Dedifferentiated amniotic fluid mesenchymal stem cell (primary cell): Measurements from ENCODE around the gene ADGRB2.
"Not testable (repeated sequence)": the region's sequence is repeated elsewhere in the genome, so short reads cannot be mapped to it uniquely, and the experiment has no call there.

Experiments used
- DNase-seq: peaks from one replicate; pipeline ENCODE4 v3.0.0-alpha.2; 2016; ENCODE audit errors: extremely low spot score

The ADGRB2 gene

DNA sequence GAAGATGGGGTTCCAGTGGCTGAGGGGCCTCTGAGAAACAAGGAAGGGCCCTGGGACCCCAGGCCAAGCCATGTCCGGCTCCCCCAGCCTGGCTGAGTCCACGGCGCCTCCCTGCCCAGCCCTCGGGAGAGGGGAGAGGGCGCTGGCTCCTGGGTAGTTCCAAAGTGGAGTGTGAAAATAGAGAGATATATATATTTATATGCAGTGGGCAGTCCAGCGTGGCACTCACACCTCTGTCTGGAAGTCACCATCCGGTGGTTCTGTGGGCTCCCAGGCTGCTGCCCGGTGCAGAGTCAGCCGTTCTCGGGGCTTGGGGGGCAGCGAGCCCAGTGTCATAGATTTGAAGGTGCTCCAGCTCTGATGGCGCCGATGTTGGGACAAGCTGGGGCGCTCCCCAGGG lies 36.9 kb downstream of the ADGRB2 start:
- DNase-seq, result no peak

DNA sequence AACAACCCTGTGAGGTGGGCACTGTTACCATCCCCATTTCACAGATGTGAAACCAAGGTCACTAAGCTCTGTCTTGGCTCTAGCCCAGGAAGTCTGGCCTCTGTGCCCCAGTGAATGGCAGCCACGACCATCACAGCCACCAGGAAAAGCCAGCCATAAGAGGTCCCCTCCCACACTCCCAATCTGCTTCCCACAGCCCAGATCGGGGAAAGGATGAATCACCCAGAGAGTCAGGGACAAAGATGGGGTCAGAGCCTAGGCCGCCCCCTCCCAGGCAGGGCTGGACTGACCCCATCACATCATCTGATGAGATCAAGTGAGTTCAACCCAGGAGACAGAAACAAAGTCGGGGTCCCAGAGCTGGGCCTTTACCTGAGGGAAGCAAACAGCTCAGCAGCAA lies 37.4 kb downstream of the ADGRB2 start:
- no peak for DNase-seq

DNA sequence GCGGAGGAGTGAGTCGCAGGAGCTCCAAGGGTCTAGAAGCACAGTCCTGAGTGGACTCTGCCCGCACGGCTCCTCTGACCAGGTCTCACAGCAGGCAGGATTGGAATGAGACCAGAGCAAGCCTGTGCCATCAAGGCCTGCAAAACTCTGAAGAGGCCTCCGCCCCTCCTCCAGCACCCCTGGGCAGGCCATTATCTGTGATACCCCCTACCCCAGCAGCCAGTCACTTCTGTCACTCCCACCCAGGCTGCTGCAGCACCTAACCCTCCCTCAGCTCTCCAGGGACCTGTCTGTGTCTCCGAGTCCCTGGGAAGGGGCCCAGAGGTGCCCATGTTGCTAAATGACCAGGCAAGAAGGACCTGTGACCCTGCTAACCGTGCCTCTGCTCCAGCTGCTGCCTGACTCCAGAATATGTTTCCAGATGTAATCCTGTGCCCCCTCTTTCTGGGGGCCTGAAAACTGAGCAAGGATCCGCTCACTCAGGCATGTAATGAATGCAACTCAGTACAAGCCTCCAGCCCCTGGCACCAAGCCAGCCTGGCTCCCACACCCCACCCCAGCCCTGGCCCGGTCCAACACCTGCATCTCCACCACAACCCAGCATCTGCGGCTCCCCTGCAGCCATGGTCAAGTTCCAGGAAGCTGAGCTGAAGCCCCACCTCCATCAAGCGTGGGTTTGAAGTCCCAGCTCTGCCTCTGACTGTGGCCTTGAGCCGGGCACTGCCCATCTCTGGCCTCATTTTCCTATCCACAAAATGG lies 38.2 kb downstream of the ADGRB2 start:
- DNase-seq, result no peak

DNA sequence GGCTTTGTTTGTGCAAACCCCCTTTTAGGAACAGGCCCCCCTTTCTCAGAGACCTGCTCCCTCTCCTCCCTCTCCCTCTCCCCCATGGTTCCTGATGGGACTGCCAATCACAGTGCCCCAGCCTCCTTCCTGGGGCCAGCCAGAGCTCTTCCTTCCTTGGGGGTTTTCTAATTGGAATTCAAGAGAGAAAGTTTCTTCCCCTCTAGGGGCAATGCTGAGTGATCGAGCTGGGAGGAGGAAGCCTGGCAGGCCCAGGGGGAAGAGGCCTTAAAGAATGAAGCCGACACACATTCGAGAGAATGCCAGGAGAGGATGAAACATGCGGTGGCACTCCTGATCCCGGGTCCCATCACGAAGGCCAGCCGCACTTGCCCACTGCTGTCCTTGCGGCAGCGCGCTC lies 39.0 kb downstream of the ADGRB2 start:
- no peak for DNase-seq

DNA sequence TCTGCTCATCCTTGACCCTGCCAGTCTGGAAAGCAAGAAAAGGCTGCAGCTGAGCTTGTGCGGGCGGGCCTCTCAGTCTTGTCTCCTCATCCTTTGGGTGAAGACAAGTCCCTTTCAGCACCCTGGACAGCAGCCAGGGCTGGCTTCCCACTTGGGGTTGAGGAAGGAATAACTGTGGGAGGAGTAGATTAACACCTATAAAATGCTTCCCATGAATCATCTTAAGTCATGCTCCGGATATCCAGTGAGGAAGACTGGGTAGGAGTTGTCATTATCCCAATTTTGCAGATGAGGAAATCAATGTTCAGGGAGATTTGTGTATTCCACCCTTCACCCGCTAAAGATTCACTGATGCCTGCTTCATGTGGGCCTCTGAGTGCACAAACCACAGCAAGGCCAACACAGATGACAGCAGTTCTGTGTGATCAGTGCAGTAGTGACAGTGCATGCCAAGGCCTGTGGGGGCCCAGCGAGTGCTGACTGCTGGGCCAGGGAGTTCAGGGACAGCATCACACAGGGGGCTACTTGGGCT lies 40.2 kb downstream of the ADGRB2 start:
- peak; percentile 35 for DNase-seq

DNA sequence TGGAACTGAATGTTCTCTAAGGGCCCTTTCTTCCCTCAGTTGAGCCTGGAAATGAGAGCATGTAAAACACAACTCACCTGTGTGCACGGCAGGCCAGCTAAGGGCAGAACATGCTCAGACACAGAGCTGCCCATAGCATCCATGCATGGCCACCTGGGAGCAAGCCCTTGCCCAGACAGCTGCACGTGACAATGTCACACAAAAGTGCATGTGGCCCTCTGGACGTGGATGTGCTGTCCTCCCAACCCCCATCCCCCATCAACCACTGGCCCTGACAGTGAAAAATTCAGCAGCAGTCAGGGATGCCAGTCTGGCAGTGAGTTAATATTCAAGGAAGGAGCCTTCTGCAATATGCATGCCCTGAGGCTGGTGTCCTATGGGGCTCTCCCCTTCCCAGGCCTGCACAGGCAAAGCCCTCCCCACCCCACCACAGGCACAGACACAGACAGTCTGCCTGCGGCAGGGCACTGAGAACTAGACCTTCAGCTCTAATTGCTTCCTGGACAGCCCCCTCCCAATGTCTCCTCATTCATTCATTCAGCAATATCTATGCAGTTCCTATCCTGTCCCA lies 45.7 kb downstream of the ADGRB2 start:
- DNase-seq, result no peak

DNA sequence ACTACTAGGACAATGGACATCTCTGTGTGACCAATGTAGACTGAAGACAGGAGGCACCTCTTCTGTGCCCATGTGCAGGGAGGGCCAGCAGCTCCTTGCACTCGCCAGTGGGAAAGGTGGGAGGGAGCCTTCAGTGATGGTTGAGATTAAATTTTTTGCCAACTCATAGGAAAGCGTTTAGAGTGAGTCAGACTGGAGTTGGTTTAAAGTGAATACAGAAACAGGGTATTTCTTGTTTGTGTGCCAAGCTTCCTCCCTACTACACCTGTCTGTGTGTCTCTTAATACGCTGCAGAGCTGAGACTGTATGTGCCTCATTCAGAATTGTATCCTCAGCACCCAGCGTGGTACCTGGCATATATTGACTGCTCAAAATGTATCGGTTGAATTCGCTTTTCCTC lies 46.8 kb downstream of the ADGRB2 start:
- DNase-seq, result no peak

DNA sequence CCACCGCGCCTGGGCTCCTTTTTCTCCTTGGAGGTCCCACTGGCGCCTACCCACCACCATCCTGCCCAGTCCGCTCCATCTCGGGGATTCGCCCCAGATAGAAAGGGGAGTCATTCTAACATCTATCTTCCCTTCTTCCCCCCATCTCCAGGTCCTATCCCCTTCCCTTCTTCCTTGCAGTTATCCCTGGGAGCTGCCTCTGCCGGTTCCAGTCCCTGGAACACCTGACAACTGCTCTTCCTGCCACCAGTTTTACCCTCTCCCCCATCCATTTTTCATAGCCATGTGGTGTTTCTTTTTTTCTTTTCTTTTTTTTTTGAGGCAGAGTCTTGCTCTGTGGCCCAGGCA lies 48.3 kb downstream of the ADGRB2 start:
- no peak for DNase-seq

DNA sequence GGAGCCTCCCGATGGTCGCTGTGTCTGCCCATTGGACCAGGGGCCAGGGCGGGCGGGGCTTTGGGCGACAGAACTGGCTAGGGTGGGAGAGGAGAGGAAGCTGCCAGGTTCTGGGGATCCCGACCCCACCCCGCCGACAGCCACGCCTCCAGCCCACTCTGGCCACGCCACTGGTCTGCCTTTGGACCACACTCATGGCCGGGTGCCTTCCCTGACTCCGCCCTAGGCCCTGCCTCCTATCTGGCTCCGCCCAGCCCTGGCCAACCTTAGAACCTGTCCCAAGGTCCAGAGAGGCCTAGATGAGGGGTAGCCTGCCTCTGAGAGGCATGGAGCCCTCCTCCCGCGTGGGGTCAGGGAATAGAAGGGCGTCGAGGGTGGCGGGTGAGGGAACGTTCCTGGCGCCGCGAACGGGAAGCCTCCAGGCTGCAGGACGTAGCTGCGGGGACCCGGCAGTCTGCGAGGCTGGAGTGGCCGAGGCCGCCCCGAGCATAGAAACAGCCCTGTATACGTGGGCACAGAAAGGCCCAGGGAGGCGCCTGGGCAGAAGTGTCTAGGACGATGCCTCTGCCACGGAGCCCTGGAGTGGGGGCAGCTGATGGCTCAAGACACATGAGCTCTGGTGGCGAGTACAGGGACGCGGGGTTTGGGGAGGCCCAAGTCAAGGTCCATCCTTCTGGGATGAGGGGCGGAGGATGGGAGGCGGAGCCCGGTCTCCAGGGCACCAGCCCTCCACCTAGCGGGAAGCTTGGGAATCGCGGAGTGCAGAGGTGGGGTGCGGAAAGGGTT lies 48.9 kb downstream of the ADGRB2 start:
- peak; percentile 78 for DNase-seq

DNA sequence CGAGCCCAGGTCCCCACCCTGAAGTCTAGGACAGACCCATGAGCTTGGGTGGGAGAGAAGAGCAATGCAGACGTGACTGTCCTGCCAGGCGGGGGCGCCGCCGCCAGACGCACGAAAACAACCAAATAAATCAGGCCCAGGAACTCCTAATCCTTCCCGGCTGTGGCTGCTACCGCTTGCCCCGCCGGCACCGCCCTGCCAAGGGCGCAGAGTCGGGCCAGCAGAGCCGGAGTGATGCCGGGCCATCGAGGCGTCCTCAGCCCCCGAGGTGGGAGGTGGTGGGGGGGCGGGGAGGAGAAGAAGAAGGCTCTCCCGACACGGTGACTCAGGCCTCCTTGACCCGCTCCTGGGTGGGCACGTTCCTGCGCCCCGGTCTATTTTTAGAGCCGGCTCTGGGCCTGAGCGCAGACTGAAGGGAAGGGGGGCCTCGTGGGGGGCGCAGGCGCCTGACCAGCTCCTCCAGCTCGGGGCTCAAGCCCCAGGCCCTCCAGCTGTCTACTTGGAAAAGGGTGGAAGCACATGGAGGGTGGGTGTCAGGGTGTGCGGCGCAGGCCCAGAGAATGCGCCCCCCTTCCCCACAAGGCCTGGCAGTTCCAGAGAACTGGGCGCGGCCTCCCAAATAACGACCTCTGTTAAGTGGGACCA lies 49.6 kb downstream of the ADGRB2 start:
- DNase-seq, result peak; percentile 55

DNA sequence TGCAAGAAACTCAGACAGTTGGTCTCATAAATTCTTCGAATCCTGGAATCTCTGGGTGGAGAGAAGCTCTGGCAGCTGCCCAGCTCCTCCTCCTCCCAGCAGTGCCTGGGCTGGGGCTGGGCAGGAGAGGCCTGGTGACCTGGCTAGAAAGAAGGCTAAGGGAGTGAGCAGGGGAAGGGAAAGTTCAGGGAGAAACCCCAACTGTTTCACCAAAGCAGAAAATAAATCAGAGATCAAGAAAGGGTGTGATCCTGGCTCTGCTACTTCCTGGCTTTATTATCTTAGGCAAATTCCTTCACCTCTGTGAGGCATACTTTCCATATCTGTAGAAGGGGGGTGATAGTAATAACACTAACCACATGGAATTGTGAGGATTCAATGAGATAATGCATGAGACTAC lies 51.5 kb downstream of the ADGRB2 start:
- DNase-seq, result peak; percentile 59

DNA sequence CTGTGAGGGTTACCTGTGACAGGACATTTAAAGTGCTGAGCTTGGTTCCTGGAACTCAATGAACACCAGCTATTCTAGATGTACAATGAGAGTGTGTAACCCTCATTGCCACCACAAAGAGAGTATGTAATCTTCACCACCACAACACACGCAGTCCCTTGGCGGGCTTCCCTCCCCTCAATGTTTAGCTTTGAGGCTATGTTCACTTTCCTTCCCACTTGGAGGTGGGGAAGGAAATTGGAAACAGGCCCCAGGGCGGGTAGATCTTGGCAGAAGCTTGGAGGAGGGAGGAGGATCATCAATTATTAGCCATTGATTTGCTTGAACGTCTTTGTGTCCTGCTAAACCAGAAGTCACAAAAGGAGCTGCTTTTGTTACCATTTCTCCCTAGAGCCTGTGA lies 52.1 kb downstream of the ADGRB2 start:
- no peak for DNase-seq

DNA sequence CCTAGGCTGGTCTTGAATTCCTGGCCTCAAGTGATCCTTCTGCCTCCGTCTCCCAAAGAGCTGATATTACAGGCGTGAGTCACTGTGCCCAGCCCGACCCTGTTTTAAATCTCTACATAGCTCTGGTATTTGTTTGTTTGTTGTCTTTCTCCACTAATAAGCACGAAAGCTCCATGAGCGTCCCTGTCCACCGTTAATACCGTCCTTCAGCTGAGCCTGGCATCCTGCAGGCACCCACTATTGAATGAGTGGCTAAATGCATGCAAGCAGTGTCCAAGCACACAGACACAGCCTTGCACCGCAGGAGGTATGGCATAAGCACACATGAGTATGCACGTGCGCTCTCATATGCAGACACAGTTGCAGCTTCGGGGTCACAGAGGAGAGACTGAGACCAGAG lies 55.8 kb downstream of the ADGRB2 start:
- no peak for DNase-seq

DNA sequence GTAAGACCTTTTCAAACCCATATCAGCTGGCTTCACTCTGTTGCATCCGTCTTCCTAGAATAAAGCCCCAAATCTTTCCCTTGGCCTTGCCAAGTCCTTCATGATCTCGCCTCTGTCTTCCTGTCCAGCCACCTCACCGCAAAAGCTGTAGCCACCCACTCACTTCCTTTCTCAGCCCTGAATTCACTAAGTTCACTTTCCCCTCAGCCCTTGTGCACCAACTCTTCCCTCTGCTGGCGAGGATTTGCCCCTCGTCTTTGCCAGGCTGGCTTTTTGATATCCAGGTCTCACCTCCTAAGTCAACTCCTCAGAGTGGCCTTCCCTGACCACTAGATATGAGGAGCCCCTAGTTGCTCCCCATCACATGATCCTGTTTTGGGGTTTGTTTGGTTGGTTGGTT lies 56.4 kb downstream of the ADGRB2 start:
- DNase-seq, result peak; percentile 30

DNA sequence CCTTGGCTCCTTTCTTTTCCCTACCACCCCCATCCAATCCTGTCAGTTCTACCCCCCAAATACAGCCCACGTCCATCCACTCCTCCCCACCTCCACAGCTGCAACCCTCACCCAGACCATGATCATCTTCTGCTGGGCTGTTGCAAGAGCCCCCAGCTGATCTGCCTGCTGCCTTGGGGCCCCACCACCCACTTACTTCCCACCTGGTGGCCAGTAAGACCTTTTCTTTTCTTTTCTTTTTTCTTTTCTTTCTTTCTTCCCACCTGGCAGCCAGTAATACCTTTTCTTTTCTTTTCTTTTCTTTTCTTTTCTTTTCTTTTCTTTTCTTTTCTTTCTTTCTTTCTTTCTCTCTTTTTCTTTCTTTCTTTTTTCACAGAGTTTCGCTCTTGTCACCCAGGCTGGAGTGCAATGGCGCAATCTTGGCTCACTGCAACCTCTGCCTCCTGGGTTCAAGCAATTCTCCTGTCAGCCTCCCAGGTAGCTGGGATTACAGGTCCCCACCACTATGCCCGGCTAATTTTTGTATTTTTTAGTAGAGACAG lies 57.0 kb downstream of the ADGRB2 start:
- DNase-seq, result not testable (repeated sequence)

DNA sequence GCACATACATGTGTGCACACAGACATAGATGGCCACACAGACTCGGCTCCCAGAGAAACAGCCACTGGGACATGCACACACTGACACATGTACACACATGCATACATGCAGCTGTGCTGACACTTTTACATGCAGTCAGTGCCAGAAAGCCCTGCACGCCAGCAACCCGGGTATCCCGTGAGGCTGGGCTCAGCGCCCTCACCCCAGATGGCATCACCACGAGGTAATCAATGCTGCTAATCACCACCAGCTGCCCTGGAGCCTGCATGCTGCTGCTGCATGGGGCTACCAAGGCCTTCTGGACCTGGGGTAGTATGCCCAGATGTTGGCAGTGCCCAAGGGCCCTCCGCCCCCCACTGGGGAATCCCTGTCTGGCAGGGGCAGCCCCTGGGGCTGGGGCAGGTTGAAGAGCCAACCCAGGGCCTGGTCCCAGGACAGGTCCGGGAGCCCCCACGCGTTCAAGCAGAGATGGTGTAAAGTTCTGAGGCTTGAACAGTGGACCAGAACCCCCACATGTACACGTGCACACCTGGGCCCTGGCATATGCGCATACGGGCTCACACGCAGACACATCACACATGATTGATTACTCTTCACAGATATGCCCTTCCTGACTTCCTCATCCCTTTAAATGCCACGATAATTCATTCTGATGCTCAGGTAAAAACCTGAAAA lies 57.6 kb downstream of the ADGRB2 start:
- no peak for DNase-seq

DNA sequence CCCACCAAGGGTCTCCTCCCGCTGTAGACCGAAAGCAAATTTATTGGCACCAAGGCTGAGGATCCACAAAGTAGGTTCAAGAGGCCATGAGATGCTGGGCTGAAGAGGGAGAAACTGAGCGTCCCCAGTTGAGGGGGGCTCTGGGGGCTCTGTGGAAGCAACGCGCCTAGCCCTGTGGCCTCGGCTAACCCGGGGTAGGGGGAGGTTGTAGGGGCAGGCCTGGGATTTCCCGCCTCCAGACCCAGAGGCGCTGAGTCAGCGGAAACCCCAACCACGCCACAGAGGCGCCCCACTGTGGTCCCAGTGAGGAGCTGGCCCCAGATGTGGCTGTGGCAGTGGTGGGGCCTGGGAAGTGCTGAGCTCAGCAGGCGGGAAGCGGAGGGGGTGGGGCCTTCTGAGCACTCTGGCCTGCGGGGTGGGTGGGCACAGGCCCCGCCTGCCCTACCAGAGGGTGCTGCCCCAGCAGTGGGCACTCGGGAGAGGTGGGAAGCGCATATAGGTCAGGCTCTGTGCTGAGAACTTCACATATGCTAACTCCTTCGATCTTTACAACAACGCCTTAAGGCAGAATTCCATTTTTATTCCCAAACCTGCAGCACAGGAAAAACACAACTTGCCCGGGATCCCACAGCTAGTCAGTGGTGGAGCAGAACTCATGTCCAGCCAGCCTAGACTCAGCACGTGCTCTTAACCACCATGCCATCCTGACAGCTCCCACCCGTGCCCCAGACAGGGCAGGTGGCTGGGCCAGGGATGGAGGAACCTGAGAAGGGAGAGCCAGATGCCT lies 58.9 kb downstream of the ADGRB2 start:
- no peak for DNase-seq

DNA sequence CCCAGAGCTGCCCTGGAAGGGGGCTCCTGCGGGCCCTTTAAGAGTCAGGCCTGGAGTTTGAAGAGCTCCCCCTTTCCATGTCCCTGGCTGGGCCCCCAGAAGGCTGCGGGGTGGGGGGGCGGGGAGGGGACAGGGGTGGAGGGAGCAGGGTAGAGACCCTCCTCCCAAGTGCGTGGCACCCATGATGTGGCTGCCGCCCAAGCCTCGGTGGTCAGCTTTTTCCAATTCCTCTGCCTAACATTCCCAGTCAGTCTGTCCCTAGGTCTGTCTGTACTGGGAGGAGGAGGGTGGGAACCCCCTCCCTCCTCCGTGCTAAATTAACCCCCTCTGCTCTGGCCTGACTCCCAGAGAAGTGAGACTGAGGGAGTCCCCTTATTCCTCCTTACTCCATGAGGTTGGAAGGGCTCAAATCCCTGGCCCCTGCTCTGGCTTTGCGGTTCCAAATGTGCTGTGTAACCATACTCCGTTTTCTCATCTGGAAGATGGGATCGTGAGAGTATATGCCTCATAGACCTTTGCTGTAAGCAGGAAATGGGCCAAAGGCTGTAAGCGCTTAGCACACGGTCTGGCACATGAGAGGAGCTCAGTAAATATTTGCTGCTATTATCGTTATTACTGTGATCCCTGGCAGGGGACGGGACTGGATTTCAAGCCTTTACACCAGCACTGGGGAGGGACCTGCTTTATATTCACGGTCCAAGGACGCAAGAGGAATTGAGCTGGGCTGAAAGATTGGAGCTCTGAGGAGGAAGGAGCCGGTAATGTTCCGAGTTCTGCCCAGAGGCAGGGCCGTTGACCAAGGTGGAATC lies 59.7 kb downstream of the ADGRB2 start:
- DNase-seq, result peak; percentile 53

DNA sequence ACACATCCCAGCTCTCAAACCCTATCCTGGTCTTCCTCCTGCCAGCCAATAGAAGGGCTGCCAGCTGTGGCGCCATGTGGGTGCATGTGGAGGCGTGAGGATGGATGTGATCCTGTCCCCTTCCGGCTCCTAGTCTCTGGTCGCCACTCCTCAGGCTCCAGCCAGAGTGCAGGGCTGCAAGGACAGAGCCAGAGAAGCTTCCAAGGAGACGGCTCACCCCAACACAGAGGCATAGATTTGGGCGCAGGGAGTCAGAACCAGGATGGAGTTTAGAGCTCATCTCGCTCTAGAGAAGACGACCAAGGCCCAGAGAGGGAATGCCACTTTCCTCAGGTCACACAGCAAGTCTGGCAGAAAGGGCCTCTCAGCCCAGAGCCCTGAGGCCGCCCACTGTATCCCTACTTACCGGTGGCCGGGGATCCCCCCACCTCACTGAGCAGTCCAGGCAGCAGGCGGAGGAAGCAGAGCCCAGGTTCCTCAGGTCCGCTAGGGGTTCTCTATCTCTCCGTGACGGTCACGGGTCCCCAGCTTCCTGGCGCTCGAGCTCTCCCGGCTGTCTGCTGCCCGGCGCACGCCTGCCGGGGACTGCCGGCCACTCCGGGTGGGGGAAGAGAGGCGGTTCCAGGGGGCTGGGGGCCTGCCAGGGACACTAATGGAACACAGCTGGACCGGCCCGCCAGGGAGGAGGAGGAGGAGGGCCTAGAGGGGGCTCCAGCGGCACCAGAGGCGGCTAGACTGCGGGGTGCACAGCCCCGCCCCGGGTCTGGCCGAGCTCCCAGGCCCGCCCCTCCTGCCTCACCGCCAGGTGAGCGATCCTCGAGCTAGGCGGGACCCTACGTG lies 60.5 kb downstream of the ADGRB2 start, which contains the start of gene COL16A1:
Gene COL16A1, minus strand, starts transcription at position 587 of the 840 bp plus-strand sequence. CDS start 1,824 bp downstream, outside the sequence.
- DNase-seq, result peak; percentile 74
